NCI-H524 (cell line): ENCODE measurements around the gene DBR1.
"Not testable (repeated sequence)": the region's sequence is repeated elsewhere in the genome, so short reads cannot be mapped to it uniquely, and the experiment has no call there.

Experiments
- DNase-seq, 2 experiments: peaks; one replicate each; lab custom pipeline; 2025; lab: John Stamatoyannopoulos, UW

DBR1 gene

GRCh38 chr3:138186803-138187295, 12.1 kb upstream of the DBR1 start:
- peak; percentile 49 to 90 for DNase-seq

GRCh38 chr3:138186221-138186620, 11.5 kb upstream of the DBR1 start:
- DNase-seq: peak in 1 of 2 experiments; percentile 21

GRCh38 chr3:138184994-138185393, 10.3 kb upstream of the DBR1 start:
- DNase-seq: no peak

- DNase-seq: peak; percentile 8 to 67
Observed at GRCh38 chr3:138180375-138181029, 5.8 kb upstream of the DBR1 start.

- DNase-seq: peak in 1 of 2 experiments; percentile 47
Observed at GRCh38 chr3:138173769-138174420, 826 bp downstream of the DBR1 start.

GRCh38 chr3:138172625-138173024, 2.1 kb downstream of the DBR1 start:
- no peak for DNase-seq

GRCh38 chr3:138165061-138165460, 9.7 kb downstream of the DBR1 start:
- DNase-seq: no peak

GRCh38 chr3:138157743-138158142, 17.0 kb downstream of the DBR1 start:
- DNase-seq: no peak

GRCh38 chr3:138154534-138154933, 20.2 kb downstream of the DBR1 start:
- DNase-seq: no peak

- peak; percentile 65 to 88 for DNase-seq
Observed at GRCh38 chr3:138148503-138148902, 26.2 kb downstream of the DBR1 start.

- not testable (repeated sequence) for DNase-seq
Observed at GRCh38 chr3:138142181-138142580, 32.5 kb downstream of the DBR1 start.

GRCh38 chr3:138140940-138141339, 33.8 kb downstream of the DBR1 start:
- DNase-seq: no peak

- DNase-seq: no peak
Observed at GRCh38 chr3:138139691-138140090, 35.0 kb downstream of the DBR1 start.

GRCh38 chr3:138137861-138138260, 36.9 kb downstream of the DBR1 start:
- DNase-seq: no peak

- DNase-seq: no peak
Observed at GRCh38 chr3:138136201-138136600, 38.5 kb downstream of the DBR1 start.

GRCh38 chr3:138135833-138136194, 38.9 kb downstream of the DBR1 start:
- no peak for DNase-seq

- no peak for DNase-seq
Observed at GRCh38 chr3:138135146-138135832, 39.4 kb downstream of the DBR1 start.

- DNase-seq: no peak
Observed at GRCh38 chr3:138132239-138132638, 42.5 kb downstream of the DBR1 start, which contains the start of gene A4GNT. Gene A4GNT (minus strand): TSS chr3:138132390. CDS start chr3:138131256, 1,134 bp downstream.

GRCh38 chr3:138127636-138128365, 46.9 kb downstream of the DBR1 start:
- DNase-seq: no peak

GRCh38 chr3:138125548-138126221, 49.0 kb downstream of the DBR1 start:
- DNase-seq: no peak

GRCh38 chr3:138124706-138125355, 49.9 kb downstream of the DBR1 start:
- DNase-seq: peak in 1 of 2 experiments; percentile 37
